ENCODE data around the gene LAIR1.

DNA sequence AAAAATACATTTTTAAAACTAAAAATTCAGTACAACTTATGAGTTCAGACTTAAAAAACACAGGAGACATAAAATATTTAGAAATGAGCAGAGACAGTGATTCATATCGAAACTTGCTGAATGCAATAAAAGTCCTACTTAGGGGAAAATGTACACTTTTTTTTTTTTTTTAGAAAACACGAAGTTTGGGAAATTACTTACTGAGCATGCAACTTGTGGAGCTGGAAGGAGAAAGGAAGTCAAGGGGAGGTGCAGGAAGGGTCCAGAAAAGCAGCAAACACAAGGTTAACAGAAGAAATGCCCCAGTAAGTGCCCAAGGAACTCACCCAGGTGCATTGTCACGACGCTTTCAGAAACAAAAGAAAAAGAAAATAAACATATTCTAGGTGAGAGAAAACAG, 18.6 kb upstream of the LAIR1 start:
- TF ChIP-seq CTCF (conservative IDR thresholded peaks at IDR 0.05; ENCODE audit: low read depth in 2 of 2), result no peak
- no peak for TF ChIP-seq POLR2AphosphoS5 (IDR thresholded peaks at IDR 0.05; ENCODE audit: low read depth)
- no peak for TF ChIP-seq EZH2 (IDR thresholded peaks at IDR 0.05; ENCODE audit: low read depth, unreplicated experiment)

Data from GM23338 (cell line).